ENCODE measurements around the gene POLA2.

- TF ChIP-seq CREB1 (CRISPR knock-in tag; IDR thresholded peaks at IDR 0.05) (no peak), CTCF (IDR thresholded peaks at IDR 0.05) (no peak), FOXJ3 (CRISPR knock-in tag; IDR thresholded peaks at IDR 0.05; ENCODE audit: borderline replicate concordance) (no peak), ELF4 (CRISPR knock-in tag; IDR thresholded peaks at IDR 0.05; ENCODE audit: low read depth) (no peak), ETV6 (CRISPR knock-in tag; IDR thresholded peaks at IDR 0.05) (no peak), ZNF263 (CRISPR knock-in tag; IDR thresholded peaks at IDR 0.05; ENCODE audit: low read depth) (no peak), SP1 (CRISPR knock-in tag; conservative IDR thresholded peaks at IDR 0.05) (no peak), JUN (CRISPR knock-in tag; IDR thresholded peaks at IDR 0.05) (no peak), NR1H2 (CRISPR knock-in tag; IDR thresholded peaks at IDR 0.05) (no peak)
- TF ChIP-seq, protein P1, sequence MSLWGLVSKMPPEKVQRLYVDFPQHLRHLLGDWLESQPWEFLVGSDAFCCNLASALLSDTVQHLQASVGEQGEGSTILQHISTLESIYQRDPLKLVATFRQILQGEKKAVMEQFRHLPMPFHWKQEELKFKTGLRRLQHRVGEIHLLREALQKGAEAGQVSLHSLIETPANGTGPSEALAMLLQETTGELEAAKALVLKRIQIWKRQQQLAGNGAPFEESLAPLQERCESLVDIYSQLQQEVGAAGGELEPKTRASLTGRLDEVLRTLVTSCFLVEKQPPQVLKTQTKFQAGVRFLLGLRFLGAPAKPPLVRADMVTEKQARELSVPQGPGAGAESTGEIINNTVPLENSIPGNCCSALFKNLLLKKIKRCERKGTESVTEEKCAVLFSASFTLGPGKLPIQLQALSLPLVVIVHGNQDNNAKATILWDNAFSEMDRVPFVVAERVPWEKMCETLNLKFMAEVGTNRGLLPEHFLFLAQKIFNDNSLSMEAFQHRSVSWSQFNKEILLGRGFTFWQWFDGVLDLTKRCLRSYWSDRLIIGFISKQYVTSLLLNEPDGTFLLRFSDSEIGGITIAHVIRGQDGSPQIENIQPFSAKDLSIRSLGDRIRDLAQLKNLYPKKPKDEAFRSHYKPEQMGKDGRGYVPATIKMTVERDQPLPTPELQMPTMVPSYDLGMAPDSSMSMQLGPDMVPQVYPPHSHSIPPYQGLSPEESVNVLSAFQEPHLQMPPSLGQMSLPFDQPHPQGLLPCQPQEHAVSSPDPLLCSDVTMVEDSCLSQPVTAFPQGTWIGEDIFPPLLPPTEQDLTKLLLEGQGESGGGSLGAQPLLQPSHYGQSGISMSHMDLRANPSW (CRISPR knock-in tag; conservative IDR thresholded peaks at IDR 0.05; ENCODE audit: low read depth), result no peak
- TF ChIP-seq, protein P2, sequence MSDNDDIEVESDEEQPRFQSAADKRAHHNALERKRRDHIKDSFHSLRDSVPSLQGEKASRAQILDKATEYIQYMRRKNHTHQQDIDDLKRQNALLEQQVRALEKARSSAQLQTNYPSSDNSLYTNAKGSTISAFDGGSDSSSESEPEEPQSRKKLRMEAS (CRISPR knock-in tag; IDR thresholded peaks at IDR 0.05), result no peak
- TF ChIP-seq, protein P3, sequence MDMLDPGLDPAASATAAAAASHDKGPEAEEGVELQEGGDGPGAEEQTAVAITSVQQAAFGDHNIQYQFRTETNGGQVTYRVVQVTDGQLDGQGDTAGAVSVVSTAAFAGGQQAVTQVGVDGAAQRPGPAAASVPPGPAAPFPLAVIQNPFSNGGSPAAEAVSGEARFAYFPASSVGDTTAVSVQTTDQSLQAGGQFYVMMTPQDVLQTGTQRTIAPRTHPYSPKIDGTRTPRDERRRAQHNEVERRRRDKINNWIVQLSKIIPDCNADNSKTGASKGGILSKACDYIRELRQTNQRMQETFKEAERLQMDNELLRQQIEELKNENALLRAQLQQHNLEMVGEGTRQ (CRISPR knock-in tag; IDR thresholded peaks at IDR 0.05), result no peak
Observed at GRCh38 chr11:65321828-65322485, 60.2 kb downstream of the POLA2 start.
